CD4-positive, alpha-beta memory T cell (primary cell): ENCODE results near the gene CHRNE. TPM values are rescaled to one million over a fixed set of nuclear protein-coding genes. Genes with fewer than 3 reads are reported as not detected.

Experiments used
- CTCF ChIA-PET: fragments of 350-600 bp; sonication (Branson Sonifier 250); formaldehyde crosslinking; loops from one replicate; lab custom pipeline; 2021; ENCODE audit warnings: inconsistent platforms; ENCODE audit not compliant: partially characterized antibody; lab: Charles Lee
- POLR2A ChIA-PET: fragments of 350-600 bp; sonication (Branson Sonifier 250); formaldehyde crosslinking; loops from one replicate; lab custom pipeline; 2021; ENCODE audit not compliant: partially characterized antibody; lab: Charles Lee
- DNase-seq, 5 donors: peaks; one replicate each; pipeline versions ENCODE4 v3.0.0 to v3.0.0-alpha.2; 2020 to 2022; ENCODE audit warnings: mixed read lengths in 1 of 5
- H3K27ac ChIP-seq: one replicate; pipeline ENCODE4 v1.7.0; 2013; ENCODE audit warnings: low read depth, low read length
- H3K27me3 ChIP-seq: 2 replicates; pipeline ENCODE4 v1.7.0; 2013; ENCODE audit warnings: mild to moderate bottlenecking, low read length, moderate library complexity; ENCODE audit not compliant: insufficient read depth
- H3K36me3 ChIP-seq: 2 replicates; pipeline ENCODE4 v1.7.0; 2013; ENCODE audit warnings: mild to moderate bottlenecking, low read length, moderate library complexity; ENCODE audit not compliant: insufficient read depth
- H3K4me1 ChIP-seq: 2 replicates; pipeline ENCODE4 v1.7.0; 2013; ENCODE audit warnings: mild to moderate bottlenecking, low read length, moderate library complexity; ENCODE audit not compliant: insufficient read depth
- H3K4me3 ChIP-seq, 2 donors: one replicate each; pipeline ENCODE4 v1.7.0; 2013; ENCODE audit warnings: low read length in 2 of 2, mild to moderate bottlenecking in 1 of 2
- H3K9me3 ChIP-seq, 2 donors: one replicate each; pipeline ENCODE4 v1.7.0; 2013; ENCODE audit warnings: low read length in 2 of 2, control low read depth in 1 of 2; ENCODE audit not compliant: control insufficient read depth in 1 of 2
- H3K27ac Mint-ChIP-seq, 7 donors: one replicate each; pipeline ENCODE4 v1.8.0; 2020 to 2021; ENCODE audit warnings: mixed read lengths in 7 of 7, mild to moderate bottlenecking in 6 of 7, inconsistent platforms in 3 of 7, moderate library complexity in 3 of 7
- H3K27me3 Mint-ChIP-seq, 2 donors: one replicate each; pipeline ENCODE4 v1.8.0; 2020 to 2021; ENCODE audit warnings: mixed read lengths in 2 of 2
- H3K36me3 Mint-ChIP-seq, 2 donors: one replicate each; pipeline ENCODE4 v1.8.0; 2020 to 2021; ENCODE audit warnings: mixed read lengths in 2 of 2, inconsistent platforms in 1 of 2, mild to moderate bottlenecking in 1 of 2
- H3K4me1 Mint-ChIP-seq, 4 donors: one replicate each; pipeline ENCODE4 v1.8.0; 2020 to 2021; ENCODE audit warnings: mixed read lengths in 4 of 4, mild to moderate bottlenecking in 1 of 4
- H3K4me3 Mint-ChIP-seq, 8 donors: one replicate each; pipeline ENCODE4 v1.8.0; 2020 to 2021; ENCODE audit warnings: mixed read lengths in 8 of 8, mild to moderate bottlenecking in 7 of 8, moderate library complexity in 6 of 8, inconsistent platforms in 3 of 8
- H3K9me3 Mint-ChIP-seq, 8 donors: one replicate each; pipeline ENCODE4 v1.8.0; 2020 to 2021; ENCODE audit warnings: mixed read lengths in 8 of 8, mild to moderate bottlenecking in 5 of 8, inconsistent platforms in 3 of 8, moderate library complexity in 1 of 8
- intact Hi-C: fragments of 100-400 bp; cut with micrococcal nuclease; formaldehyde crosslinking; loops from one replicate; pipeline ENCODE4 v1.15.1; 2023
- polyA plus RNA-seq, 2 donors: library from polyadenylated mRNA; unstranded; fragments of 300-500 nt; fragmentation: Illumina TruSeq; gene quantifications; one replicate each; pipeline ENCODE4 v1.2.3, GENCODE V29; 2021
- total RNA-seq, 2 experiments: library from RNA; stranded (reverse); gene quantifications; one replicate each; pipeline ENCODE4 v1.2.3, GENCODE V29; 2021

CHRNE gene
- total and polyA plus RNA-seq, 4 experiments from 2014 or later: 0.08 to 1.3 (median 0.42) TPM

GRCh38 chr17:4940555-4941318 is 37.8 kb upstream of the CHRNE start:
- peaks cover 38% of the 10 kb centered on the region for H3K36me3 ChIP-seq
- H3K4me3 Mint-ChIP-seq: peak overlapping the region; percentile 95 to 100 (median 98)
- H3K27me3 Mint-ChIP-seq: no peaks in the 10 kb centered on the region
- H3K27me3 ChIP-seq: no peaks in the 10 kb centered on the region
- peaks cover 0 to 2% (median 0%) of the 10 kb centered on the region in 8 donors for H3K9me3 Mint-ChIP-seq
- DNase-seq: peak; percentile 25 to 53 (median 37)
- intact Hi-C loops: loop anchor here (1.0 to 5.0 kb wide), 7 partner anchors 8 to 230 kb away; partner anchors contain the start of genes ARRB2, CAMTA2, CHRNE and MED11
- peak overlapping the region; percentile 81 for H3K27ac ChIP-seq
- ChIA-PET POLR2A (interaction anchor here (0.6 to 25.3 kb wide), 26 partner anchors 9 to 797 kb away, joined by 3 to 973 read pairs (median 7); partner anchors contain the start of genes ARRB2, C17orf107, CAMTA2 and CHRNE), CTCF (interaction anchor here (0.6 to 3.1 kb wide), 14 partner anchors 11 to 231 kb away, joined by 3 to 19 read pairs (median 4); partner anchors contain the start of genes ARRB2, CAMTA2, CHRNE and ENO3)
- H3K4me3 ChIP-seq: peak overlapping the region; percentile 99
- peaks cover 65% of the 10 kb centered on the region for H3K4me1 ChIP-seq
- peaks cover 37 to 60% of the 10 kb centered on the region in 2 donors for H3K36me3 Mint-ChIP-seq
- H3K27ac Mint-ChIP-seq: peak overlapping the region; percentile 92 to 100 (median 98)
- H3K9me3 ChIP-seq: no peaks in the 10 kb centered on the region
- H3K4me1 Mint-ChIP-seq: peaks cover 51 to 77% (median 61%) of the 10 kb centered on the region in 4 donors

GRCh38 chr17:4939796-4940554 is 37.1 kb upstream of the CHRNE start, which contains the start of the genes RNF167 and SLC25A11:
Gene RNF167 (plus strand): TSS chr17:4940268. CDS start chr17:4940910, 642 bp downstream.
Gene SLC25A11 (minus strand): TSS chr17:4940046. CDS start chr17:4939910, 136 bp downstream.
- H3K27me3 ChIP-seq: no peaks in the 10 kb centered on the region
- H3K27me3 Mint-ChIP-seq: no peaks in the 10 kb centered on the region
- H3K36me3 ChIP-seq: peaks cover 31% of the 10 kb centered on the region
- H3K4me1 ChIP-seq: peaks cover 57% of the 10 kb centered on the region
- intact Hi-C loops: loop anchor here (1.0 to 5.0 kb wide), 7 partner anchors 8 to 230 kb away; partner anchors contain the start of genes ARRB2, CAMTA2, CHRNE and MED11
- peak within 1 kb of the TSS; percentile 81 for H3K27ac ChIP-seq
- ChIA-PET CTCF (interaction anchor here (0.6 to 3.1 kb wide), 17 partner anchors 12 to 230 kb away, joined by 3 to 19 read pairs (median 4); partner anchors contain the start of genes ARRB2, CAMTA2, CHRNE and ENO3), POLR2A (interaction anchor here (0.6 to 25.3 kb wide), 33 partner anchors 10 to 796 kb away, joined by 3 to 973 read pairs (median 5); partner anchors contain the start of genes ARRB2, C17orf107, CAMTA2 and CHRNE)
- no peaks in the 10 kb centered on the region for H3K9me3 ChIP-seq
- H3K36me3 Mint-ChIP-seq: peaks cover 30 to 52% of the 10 kb centered on the region in 2 donors
- peak within 1 kb of the TSS; percentile 92 to 100 (median 98) for H3K27ac Mint-ChIP-seq
- peak; percentile 96 to 99 (median 99) for DNase-seq
- H3K4me3 Mint-ChIP-seq: peak within 1 kb of the TSS; percentile 95 to 100 (median 98)
- peak within 1 kb of the TSS; percentile 99 for H3K4me3 ChIP-seq
- H3K4me1 Mint-ChIP-seq: peaks cover 43 to 71% (median 54%) of the 10 kb centered on the region in 4 donors
- peaks cover 0 to 2% (median 0%) of the 10 kb centered on the region in 8 donors for H3K9me3 Mint-ChIP-seq

- CTCF ChIA-PET: interaction anchor here (0.6 to 3.1 kb wide), 14 partner anchors 12 to 230 kb away, joined by 3 to 19 read pairs (median 4); partner anchors contain the start of genes ARRB2, CAMTA2, CHRNE and SPAG7
Measured at GRCh38 chr17:4939546-4939795, 36.6 kb upstream of the CHRNE start.

GRCh38 chr17:4938688-4939545 is 36.0 kb upstream of the CHRNE start:
- H3K36me3 ChIP-seq: peaks cover 26% of the 10 kb centered on the region
- H3K9me3 Mint-ChIP-seq: peaks cover 0 to 2% (median 0%) of the 10 kb centered on the region in 8 donors
- no peak for DNase-seq
- peak overlapping the region; percentile 89 to 99 (median 92) for H3K27ac Mint-ChIP-seq
- H3K27me3 ChIP-seq: no peaks in the 10 kb centered on the region
- H3K36me3 Mint-ChIP-seq: peaks cover 23 to 42% of the 10 kb centered on the region in 2 donors
- H3K4me1 ChIP-seq: peaks cover 54% of the 10 kb centered on the region
- ChIA-PET POLR2A (interaction anchor here (0.8 to 25.3 kb wide), 15 partner anchors 11 to 795 kb away, joined by 3 to 973 read pairs (median 10); partner anchors contain the start of genes ARRB2, C17orf107, CAMTA2 and CHRNE), CTCF (interaction anchor here (1.3 to 3.1 kb wide), 9 partner anchors 19 to 149 kb away, joined by 3 to 19 read pairs (median 5); partner anchors contain the start of genes CAMTA2, CHRNE and SPAG7)
- intact Hi-C loops: no loop called here
- H3K4me1 Mint-ChIP-seq: peaks cover 41 to 69% (median 53%) of the 10 kb centered on the region in 4 donors
- peak overlapping the region; percentile 91 to 100 (median 97) for H3K4me3 Mint-ChIP-seq
- H3K27me3 Mint-ChIP-seq: no peaks in the 10 kb centered on the region
- peak overlapping the region; percentile 89 to 99 for H3K4me3 ChIP-seq
- peak overlapping the region; percentile 81 for H3K27ac ChIP-seq
- no peaks in the 10 kb centered on the region for H3K9me3 ChIP-seq

More at GRCh38 chr17:4939546-4939795, 36.6 kb upstream of the CHRNE start:
- no peak for DNase-seq
- H3K4me1 ChIP-seq: peaks cover 54% of the 10 kb centered on the region
- peak overlapping the region; percentile 91 to 100 (median 97) for H3K4me3 Mint-ChIP-seq
- H3K27me3 Mint-ChIP-seq: no peaks in the 10 kb centered on the region
- H3K9me3 ChIP-seq: no peaks in the 10 kb centered on the region
- H3K4me1 Mint-ChIP-seq: peaks cover 41 to 69% (median 53%) of the 10 kb centered on the region in 4 donors
- H3K27ac ChIP-seq: peak overlapping the region; percentile 81
- peaks cover 26% of the 10 kb centered on the region for H3K36me3 ChIP-seq
- peaks cover 0 to 2% (median 0%) of the 10 kb centered on the region in 8 donors for H3K9me3 Mint-ChIP-seq
- intact Hi-C loops: no loop called here
- peaks cover 27 to 47% of the 10 kb centered on the region in 2 donors for H3K36me3 Mint-ChIP-seq
- H3K27me3 ChIP-seq: no peaks in the 10 kb centered on the region
- H3K4me3 ChIP-seq: peak overlapping the region; percentile 89 to 99
- H3K27ac Mint-ChIP-seq: peak overlapping the region; percentile 89 to 99 (median 92)
- POLR2A ChIA-PET: interaction anchor here (0.7 to 25.3 kb wide), 28 partner anchors 10 to 796 kb away, joined by 3 to 973 read pairs (median 6); partner anchors contain the start of genes ARRB2, C17orf107, CAMTA2 and CHRNE

GRCh38 chr17:4938069-4938491 is 35.2 kb upstream of the CHRNE start:
- Histone ChIP-seq H3K36me3 (peaks cover 22% of the 10 kb centered on the region), H3K9me3 (no peaks in the 10 kb centered on the region), H3K4me3 (no peak overlapping the region), H3K4me1 (peaks cover 48% of the 10 kb centered on the region), H3K27ac (peak overlapping the region; percentile 81), H3K27me3 (no peaks in the 10 kb centered on the region)
- ChIA-PET CTCF (no interaction called here), POLR2A (interaction anchor here (1.0 to 25.3 kb wide), 3 partner anchors 12 to 59 kb away, joined by 3 to 973 read pairs (median 215); partner anchors contain the start of genes ENO3, INCA1, PFN1 and SPAG7)
- peaks cover 0 to 3% (median 0%) of the 10 kb centered on the region in 8 donors for H3K9me3 Mint-ChIP-seq
- intact Hi-C loops: no loop called here
- DNase-seq: no peak
- peaks cover 22 to 37% of the 10 kb centered on the region in 2 donors for H3K36me3 Mint-ChIP-seq
- peak overlapping the region in 5 of 7 donors; percentile 22 to 82 (median 42) for H3K27ac Mint-ChIP-seq
- H3K4me3 Mint-ChIP-seq: peak overlapping the region; percentile 12 to 100 (median 96)
- peaks cover 40 to 69% (median 52%) of the 10 kb centered on the region in 4 donors for H3K4me1 Mint-ChIP-seq
- H3K27me3 Mint-ChIP-seq: no peaks in the 10 kb centered on the region
